Left ventricle myocardium inferior (tissue), 1 donor: ENCODE measurements around the gene ACACA. TPM values are rescaled to one million over a fixed set of nuclear protein-coding genes. Genes with fewer than 3 reads are reported as not detected.
A peak's percentile ranks its signal among the peaks of the same experiment; 100 is the strongest.
"Not testable (repeated sequence)": the region's sequence is repeated elsewhere in the genome, so short reads cannot be mapped to it uniquely, and the experiment has no call there.

Experiments used
- DNase-seq: peaks from one replicate; pipeline ENCODE4 v3.0.0-alpha.2; 2020
- H3K27ac ChIP-seq: fragments of 200-600 bp; replicated peaks from 2 replicates; pipeline ENCODE4 v1.8.0; 2021
- H3K27me3 ChIP-seq: fragments of 200-600 bp; 2 replicates; pipeline ENCODE4 v1.8.0; 2021; ENCODE audit warnings: low read depth
- H3K36me3 ChIP-seq: fragments of 200-600 bp; 2 replicates; pipeline ENCODE4 v1.8.0; 2021
- H3K4me1 ChIP-seq: fragments of 200-600 bp; 2 replicates; pipeline ENCODE4 v1.8.0; 2021
- H3K4me3 ChIP-seq: fragments of 200-600 bp; 2 replicates; pipeline ENCODE4 v1.8.0; 2021; ENCODE audit warnings: mild to moderate bottlenecking, moderate library complexity
- H3K9me3 ChIP-seq: fragments of 200-600 bp; replicated peaks from 2 replicates; pipeline ENCODE4 v1.8.0; 2021
- intact Hi-C: fragments of 100-400 bp; cut with micrococcal nuclease; formaldehyde crosslinking; loops from one replicate; pipeline ENCODE4 v1.11.0; 2022
- total RNA-seq: library from RNA; stranded (reverse); fragmentation: NEBNext Ultra II Directional; extraction: Animal tissue kit (Norgen Biotek cat#: 25700); gene quantifications from one replicate; pipeline ENCODE4 v1.2.1, GENCODE V29; 2021
- TF ChIP-seq, protein P1 (sequence below): fragments of 200-600 bp; IDR thresholded peaks from 2 replicates; pipeline ENCODE4 v1.8.0; 2021; ENCODE audit warnings: antibody characterized with exemption, mild to moderate bottlenecking, borderline replicate concordance
- donor health status: DM: no; HTN: yes; CAD: no; lungs with severe emphysema.

The ACACA gene
- total RNA-seq, 1 donor from 2014 or later, result 16.2 TPM

DNA sequence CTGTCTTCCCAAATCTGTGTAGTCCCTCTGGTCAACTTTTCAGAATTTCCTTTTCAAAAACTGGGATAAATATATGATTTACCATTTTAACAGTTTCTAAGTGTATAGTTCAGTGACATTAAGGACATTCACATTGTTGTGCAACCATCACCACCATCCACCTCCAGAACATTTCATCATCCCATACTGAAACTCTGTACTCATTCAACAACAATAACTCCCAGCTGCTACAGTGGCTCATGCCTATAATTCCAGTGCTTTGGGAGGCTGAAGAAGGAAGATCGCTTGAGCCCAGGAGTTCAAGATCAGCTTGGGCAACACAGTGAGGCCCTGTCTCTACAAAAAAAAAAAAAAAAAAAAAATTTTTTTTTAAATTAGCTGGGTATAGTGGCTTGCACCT lies 326.9 kb downstream of the ACACA start:
- H3K27ac ChIP-seq, result no peak overlapping the region
- intact Hi-C loops, result no loop called here

DNA sequence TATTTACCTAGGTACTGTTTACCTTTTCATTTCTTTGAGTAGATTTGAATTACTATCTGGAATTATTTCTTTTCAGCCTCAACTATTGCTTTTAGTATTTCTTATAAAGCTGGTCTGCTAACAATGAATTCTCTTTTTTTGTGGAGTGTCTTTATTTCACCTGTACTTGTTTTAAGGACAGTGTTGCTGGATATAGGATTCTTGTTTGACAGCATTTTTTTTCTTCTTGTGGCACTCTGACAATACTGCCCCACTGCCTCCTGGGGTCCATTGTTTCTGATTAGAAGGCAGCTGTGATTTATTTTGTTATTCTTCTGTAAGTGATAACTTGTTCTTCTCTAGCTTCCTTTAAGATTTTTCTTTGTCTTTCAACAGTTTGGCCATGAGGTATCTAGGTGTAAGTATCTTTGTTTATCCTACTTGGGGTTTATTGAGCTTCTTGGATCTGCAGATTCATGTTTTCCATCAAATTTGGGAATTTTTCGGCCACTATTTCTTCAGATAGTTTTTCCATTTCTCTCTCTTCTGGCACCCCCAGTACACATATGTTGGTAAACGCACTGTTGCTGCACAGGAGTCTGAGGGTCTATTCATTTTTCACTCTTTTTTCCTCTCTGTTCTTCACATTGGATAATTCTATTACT lies 327.4 kb downstream of the ACACA start:
- Histone ChIP-seq H3K36me3 (no peaks in the 10 kb centered on the region), H3K27ac (no peak overlapping the region), H3K9me3 (peaks cover 12% of the 10 kb centered on the region), H3K4me3 (no peak overlapping the region), H3K27me3 (no peaks in the 10 kb centered on the region), H3K4me1 (no peaks in the 10 kb centered on the region)
- TF ChIP-seq, protein P1, sequence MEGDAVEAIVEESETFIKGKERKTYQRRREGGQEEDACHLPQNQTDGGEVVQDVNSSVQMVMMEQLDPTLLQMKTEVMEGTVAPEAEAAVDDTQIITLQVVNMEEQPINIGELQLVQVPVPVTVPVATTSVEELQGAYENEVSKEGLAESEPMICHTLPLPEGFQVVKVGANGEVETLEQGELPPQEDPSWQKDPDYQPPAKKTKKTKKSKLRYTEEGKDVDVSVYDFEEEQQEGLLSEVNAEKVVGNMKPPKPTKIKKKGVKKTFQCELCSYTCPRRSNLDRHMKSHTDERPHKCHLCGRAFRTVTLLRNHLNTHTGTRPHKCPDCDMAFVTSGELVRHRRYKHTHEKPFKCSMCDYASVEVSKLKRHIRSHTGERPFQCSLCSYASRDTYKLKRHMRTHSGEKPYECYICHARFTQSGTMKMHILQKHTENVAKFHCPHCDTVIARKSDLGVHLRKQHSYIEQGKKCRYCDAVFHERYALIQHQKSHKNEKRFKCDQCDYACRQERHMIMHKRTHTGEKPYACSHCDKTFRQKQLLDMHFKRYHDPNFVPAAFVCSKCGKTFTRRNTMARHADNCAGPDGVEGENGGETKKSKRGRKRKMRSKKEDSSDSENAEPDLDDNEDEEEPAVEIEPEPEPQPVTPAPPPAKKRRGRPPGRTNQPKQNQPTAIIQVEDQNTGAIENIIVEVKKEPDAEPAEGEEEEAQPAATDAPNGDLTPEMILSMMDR, result no peak
- intact Hi-C loops, result no loop called here
- DNase-seq, result no peak

More for the DNA sequence above, 326.9 kb downstream of the ACACA start:
- no peaks in the 10 kb centered on the region for H3K4me1 ChIP-seq
- DNase-seq, result no peak
- peaks cover 12% of the 10 kb centered on the region for H3K9me3 ChIP-seq
- no peak overlapping the region for H3K4me3 ChIP-seq
- TF ChIP-seq, protein P1, result no peak
- no peaks in the 10 kb centered on the region for H3K27me3 ChIP-seq
- peaks cover 3% of the 10 kb centered on the region for H3K36me3 ChIP-seq

DNA sequence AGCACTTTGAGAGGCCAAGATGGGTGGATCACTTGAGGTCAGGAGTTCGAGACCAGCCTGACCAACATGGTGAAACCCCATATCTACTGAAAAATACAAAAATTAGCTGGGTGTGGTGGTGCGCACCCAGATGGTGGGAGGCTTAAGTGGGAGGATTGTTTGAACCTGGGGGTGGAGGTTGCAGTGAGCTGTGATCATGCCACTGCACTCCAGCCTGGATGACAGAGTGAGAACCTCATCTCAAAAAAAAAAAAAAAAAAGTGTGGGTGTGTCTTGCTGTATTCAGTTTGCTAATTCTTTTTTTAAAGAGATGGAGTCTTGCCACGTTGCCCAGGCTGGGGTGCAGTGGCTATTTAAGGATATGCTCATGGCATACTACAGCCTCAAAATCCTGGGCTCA lies 333.2 kb downstream of the ACACA start:
- H3K27ac ChIP-seq, H3K4me3 ChIP-seq, intact Hi-C loops, DNase-seq, H3K36me3 ChIP-seq, H3K9me3 ChIP-seq, H3K4me1 ChIP-seq: not testable (repeated sequence)
- peaks cover 34% of the 10 kb centered on the region for H3K27me3 ChIP-seq

DNA sequence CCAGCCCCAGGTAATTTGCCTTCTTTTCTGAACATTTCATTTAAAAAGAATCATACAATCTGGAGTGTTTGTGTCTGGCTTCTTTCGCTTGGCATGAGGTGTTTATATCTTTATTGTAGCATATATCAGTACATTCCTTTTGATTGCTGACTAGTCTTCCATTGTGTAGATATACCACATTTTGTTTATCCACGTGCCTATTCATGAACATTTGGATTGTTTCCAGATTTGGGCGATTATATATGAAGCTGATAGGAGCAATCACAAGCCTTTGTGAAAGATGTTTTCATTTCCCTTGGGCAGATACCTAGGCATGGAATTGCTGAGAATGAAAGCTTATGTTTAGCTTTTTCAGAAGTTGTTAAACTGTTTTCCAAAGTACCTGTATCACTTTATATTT lies 337.5 kb downstream of the ACACA start:
- no peak overlapping the region for H3K27ac ChIP-seq
- peaks cover 7% of the 10 kb centered on the region for H3K9me3 ChIP-seq
- intact Hi-C loops, result no loop called here
- no peaks in the 10 kb centered on the region for H3K36me3 ChIP-seq
- peaks cover 77% of the 10 kb centered on the region for H3K27me3 ChIP-seq
- H3K4me3 ChIP-seq, result no peak overlapping the region
- no peaks in the 10 kb centered on the region for H3K4me1 ChIP-seq
- TF ChIP-seq, protein P1, result no peak
- no peak for DNase-seq

DNA sequence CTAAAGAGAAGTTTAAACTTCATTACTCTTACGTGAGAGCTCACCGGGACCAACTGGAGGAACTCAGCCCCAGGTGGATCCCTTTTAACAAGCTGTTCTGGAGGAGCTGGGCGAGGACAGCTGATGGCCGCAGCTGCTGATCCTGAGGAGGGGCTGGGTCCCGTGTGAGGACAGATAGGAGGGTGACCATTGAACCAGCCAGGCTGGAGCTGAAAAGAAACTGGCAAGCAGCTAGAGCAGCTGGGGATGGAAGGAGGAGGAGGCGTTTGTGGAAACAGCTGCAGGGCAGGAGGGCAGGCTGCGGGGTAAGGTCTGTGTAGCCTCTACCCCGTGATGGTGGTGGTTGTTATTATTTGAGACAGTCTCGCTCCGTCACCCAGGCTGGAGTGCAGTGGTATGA lies 338.4 kb downstream of the ACACA start:
- no peaks in the 10 kb centered on the region for H3K36me3 ChIP-seq
- intact Hi-C loops, result no loop called here
- peaks cover 80% of the 10 kb centered on the region for H3K27me3 ChIP-seq
- H3K4me3 ChIP-seq, result no peak overlapping the region
- no peaks in the 10 kb centered on the region for H3K4me1 ChIP-seq
- H3K9me3 ChIP-seq, result peaks cover 7% of the 10 kb centered on the region
- TF ChIP-seq, protein P1, result no peak
- DNase-seq, result no peak
- H3K27ac ChIP-seq, result no peak overlapping the region

DNA sequence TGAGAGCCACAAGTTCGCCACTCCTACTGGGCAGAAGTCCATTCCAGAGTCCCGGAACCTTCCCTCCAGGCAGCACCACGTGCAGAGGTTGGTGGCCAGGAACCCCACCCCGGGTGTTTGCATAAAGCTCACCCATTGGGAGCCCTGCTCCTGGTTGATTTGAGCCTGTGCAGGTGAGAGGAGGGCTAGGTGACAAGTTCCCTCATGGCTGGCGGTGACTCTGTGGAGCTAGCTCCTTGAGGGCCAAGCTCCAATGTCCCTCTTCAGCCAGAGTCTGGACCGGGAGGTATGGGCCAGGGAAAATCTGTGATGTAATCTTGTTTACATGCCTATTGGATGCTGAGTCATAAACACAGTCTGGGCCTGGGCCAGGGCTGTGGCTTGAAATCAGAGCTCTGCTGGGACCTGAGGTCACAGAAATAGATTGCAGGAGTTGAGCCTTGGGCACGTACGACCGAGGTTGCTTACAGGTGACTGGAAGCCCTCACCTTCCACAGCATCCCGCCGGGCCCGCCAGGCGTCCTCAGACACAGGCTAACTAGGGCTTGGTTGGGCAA lies 339.0 kb downstream of the ACACA start:
- H3K4me1 ChIP-seq, result no peaks in the 10 kb centered on the region
- intact Hi-C loops, result no loop called here
- peaks cover 7% of the 10 kb centered on the region for H3K9me3 ChIP-seq
- no peak overlapping the region for H3K27ac ChIP-seq
- peak; percentile 33 for DNase-seq
- no peak overlapping the region for H3K4me3 ChIP-seq
- TF ChIP-seq, protein P1, result no peak
- H3K36me3 ChIP-seq, result no peaks in the 10 kb centered on the region
- H3K27me3 ChIP-seq, result peaks cover 80% of the 10 kb centered on the region
